KMS-11 (cell line): Measurements from ENCODE around the gene PHF21B.

ENCODE experiments used
- H2AFZ ChIP-seq: fragments of 200-600 bp; sonication (generic); 2 replicates; pipeline ENCODE4 v1.6.1; 2016; ENCODE audit warnings: antibody characterized with exemption, mixed run types, low read depth
- H3K27ac ChIP-seq: fragments of 200-600 bp; sonication (generic); 2 replicates; pipeline ENCODE4 v1.6.1; 2016; ENCODE audit warnings: mild to moderate bottlenecking, mixed run types
- H3K27me3 ChIP-seq: fragments of 200-600 bp; sonication (generic); 2 replicates; pipeline ENCODE4 v1.6.1; 2017; ENCODE audit warnings: mild to moderate bottlenecking, low read depth, mixed run types, moderate library complexity; ENCODE audit not compliant: insufficient read depth
- H3K36me3 ChIP-seq: fragments of 200-600 bp; sonication (generic); 2 replicates; pipeline ENCODE4 v1.6.1; 2017; ENCODE audit warnings: mild to moderate bottlenecking, mixed run types; ENCODE audit not compliant: insufficient read depth
- H3K4me1 ChIP-seq: fragments of 200-600 bp; sonication (generic); 2 replicates; pipeline ENCODE4 v1.6.1; 2016; ENCODE audit warnings: mild to moderate bottlenecking, low read depth, mixed run types; ENCODE audit not compliant: poor library complexity, severe bottlenecking
- H3K4me2 ChIP-seq: fragments of 200-600 bp; sonication (generic); 2 replicates; pipeline ENCODE4 v1.7.0; 2016; ENCODE audit warnings: mild to moderate bottlenecking, mixed run types
- H3K4me3 ChIP-seq: fragments of 200-600 bp; sonication (generic); IDR thresholded peaks from 2 replicates; pipeline ENCODE4 v1.6.1; 2017; ENCODE audit warnings: low read depth, low read length, mixed read lengths; ENCODE audit not compliant: insufficient read depth
- H3K79me2 ChIP-seq: fragments of 200-600 bp; sonication (generic); 2 replicates; pipeline ENCODE4 v1.6.1; 2016; ENCODE audit warnings: low read depth, mixed run types; ENCODE audit not compliant: insufficient read depth
- H3K9ac ChIP-seq: fragments of 200-600 bp; sonication (generic); 2 replicates; pipeline ENCODE4 v1.6.1; 2016; ENCODE audit warnings: mild to moderate bottlenecking, mixed run types
- H4K20me1 ChIP-seq: fragments of 200-600 bp; sonication (generic); 2 replicates; pipeline ENCODE4 v1.6.1; 2016; ENCODE audit warnings: mild to moderate bottlenecking, mixed run types; ENCODE audit not compliant: insufficient read depth
- CTCF ChIP-seq: fragments of 200-600 bp; sonication (generic); conservative IDR thresholded peaks from 2 replicates; pipeline ENCODE4 v1.6.1; 2017; ENCODE audit warnings: low read depth, mild to moderate bottlenecking, antibody characterized with exemption, low read length, moderate library complexity, mixed read lengths

PHF21B gene

GRCh38 chr22:44940130-44940529, 69.7 kb downstream of the PHF21B start:
- Histone ChIP-seq H3K9ac (no peak overlapping the region), H3K27ac (no peak overlapping the region), H3K36me3 (no peaks in the 10 kb centered on the region), H3K27me3 (peaks cover 22% of the 10 kb centered on the region; the same call in 1 of the 2 replicates), H2AFZ (no peak overlapping the region), H4K20me1 (no peaks in the 10 kb centered on the region), H3K4me3 (no peak overlapping the region), H3K4me2 (no peak overlapping the region), H3K4me1 (no peaks in the 10 kb centered on the region), H3K79me2 (no peaks in the 10 kb centered on the region)
- no peak for TF ChIP-seq CTCF

GRCh38 chr22:44939451-44939850, 70.4 kb downstream of the PHF21B start:
- Histone ChIP-seq H3K4me3 (no peak overlapping the region), H3K36me3 (no peaks in the 10 kb centered on the region), H3K4me2 (no peak overlapping the region), H3K27me3 (peaks cover 22% of the 10 kb centered on the region; the same call in 1 of the 2 replicates), H2AFZ (no peak overlapping the region), H3K9ac (no peak overlapping the region), H3K27ac (no peak overlapping the region), H3K4me1 (no peaks in the 10 kb centered on the region), H4K20me1 (no peaks in the 10 kb centered on the region), H3K79me2 (no peaks in the 10 kb centered on the region)
- TF ChIP-seq CTCF, result no peak

GRCh38 chr22:44938886-44939285, 70.9 kb downstream of the PHF21B start:
- no peaks in the 10 kb centered on the region for H3K4me1 ChIP-seq
- TF ChIP-seq CTCF, result no peak
- no peaks in the 10 kb centered on the region for H3K36me3 ChIP-seq
- no peak overlapping the region for H2AFZ ChIP-seq
- no peaks in the 10 kb centered on the region for H4K20me1 ChIP-seq
- peaks cover 22% of the 10 kb centered on the region; the same call in 1 of the 2 replicates for H3K27me3 ChIP-seq
- H3K79me2 ChIP-seq, result no peaks in the 10 kb centered on the region
- H3K27ac ChIP-seq, result no peak overlapping the region
- no peak overlapping the region for H3K4me3 ChIP-seq
- H3K9ac ChIP-seq, result no peak overlapping the region
- no peak overlapping the region for H3K4me2 ChIP-seq

GRCh38 chr22:44937216-44937615, 72.6 kb downstream of the PHF21B start:
- no peak overlapping the region for H3K9ac ChIP-seq
- no peak overlapping the region for H3K27ac ChIP-seq
- H3K4me1 ChIP-seq, result no peaks in the 10 kb centered on the region
- H2AFZ ChIP-seq, result no peak overlapping the region
- TF ChIP-seq CTCF, result no peak
- no peaks in the 10 kb centered on the region for H3K79me2 ChIP-seq
- no peaks in the 10 kb centered on the region for H4K20me1 ChIP-seq
- H3K4me2 ChIP-seq, result no peak overlapping the region
- H3K4me3 ChIP-seq, result no peak overlapping the region
- no peaks in the 10 kb centered on the region for H3K36me3 ChIP-seq
- peaks cover 17% of the 10 kb centered on the region; the same call in 1 of the 2 replicates for H3K27me3 ChIP-seq

GRCh38 chr22:44936201-44936600, 73.6 kb downstream of the PHF21B start:
- Histone ChIP-seq H3K27ac (no peak overlapping the region), H3K9ac (no peak overlapping the region), H3K4me3 (no peak overlapping the region), H3K4me2 (no peak overlapping the region), H3K4me1 (no peaks in the 10 kb centered on the region), H3K27me3 (peaks cover 17% of the 10 kb centered on the region; the same call in 1 of the 2 replicates), H4K20me1 (no peaks in the 10 kb centered on the region), H3K36me3 (no peaks in the 10 kb centered on the region), H2AFZ (no peak overlapping the region), H3K79me2 (no peaks in the 10 kb centered on the region)
- no peak for TF ChIP-seq CTCF
